IPS DF 19.7 (cell line): ENCODE results near the gene CDC73.

Experiments used
- DNase-seq: peaks from one replicate; pipeline ENCODE4 v3.0.0-alpha.2; 2013; ENCODE audit warnings: low read depth, low spot score

The CDC73 gene

GRCh38 chr1:193121616-193122593, at the start of gene CDC73:
Gene CDC73, plus strand, starts transcription at chr1:193122031. Its CDS starts 170 bp downstream, at chr1:193122201.
- DNase-seq = no peak

- DNase-seq = no peak
Observed at GRCh38 chr1:193077991-193078390, 43.8 kb upstream of the CDC73 start.

GRCh38 chr1:193079187-193079586, 42.6 kb upstream of the CDC73 start:
- no peak for DNase-seq

GRCh38 chr1:193083365-193084088, 38.3 kb upstream of the CDC73 start:
- DNase-seq = no peak

GRCh38 chr1:193085263-193085662, 36.6 kb upstream of the CDC73 start:
- DNase-seq = no peak

- no peak for DNase-seq
Observed at GRCh38 chr1:193086342-193086741, 35.5 kb upstream of the CDC73 start.

- no peak for DNase-seq
Observed at GRCh38 chr1:193087893-193088292, 33.9 kb upstream of the CDC73 start.

- DNase-seq = no peak
Observed at GRCh38 chr1:193090865-193091264, 31.0 kb upstream of the CDC73 start.

- DNase-seq = no peak
Observed at GRCh38 chr1:193094112-193094511, 27.7 kb upstream of the CDC73 start.

- no peak for DNase-seq
Observed at GRCh38 chr1:193102662-193103061, 19.2 kb upstream of the CDC73 start.

GRCh38 chr1:193103759-193104501, 17.9 kb upstream of the CDC73 start:
- DNase-seq = no peak

GRCh38 chr1:193104502-193104906, 17.3 kb upstream of the CDC73 start:
- no peak for DNase-seq

GRCh38 chr1:193104907-193105820, 16.7 kb upstream of the CDC73 start, which contains the start of gene GLRX2:
Gene GLRX2, minus strand, starts transcription at chr1:193105414. Its CDS starts 32 bp downstream, at chr1:193105382.
- DNase-seq = no peak

GRCh38 chr1:193105821-193106177, 16.0 kb upstream of the CDC73 start:
- no peak for DNase-seq

GRCh38 chr1:193108471-193108870, 13.4 kb upstream of the CDC73 start:
- no peak for DNase-seq

GRCh38 chr1:193109619-193110018, 12.2 kb upstream of the CDC73 start:
- DNase-seq = no peak

GRCh38 chr1:193110246-193110645, 11.6 kb upstream of the CDC73 start:
- no peak for DNase-seq

- DNase-seq = no peak
Observed at GRCh38 chr1:193110864-193111263, 11.0 kb upstream of the CDC73 start.

- no peak for DNase-seq
Observed at GRCh38 chr1:193111641-193112090, 10.2 kb upstream of the CDC73 start.

GRCh38 chr1:193113258-193113991, 8.4 kb upstream of the CDC73 start:
- no peak for DNase-seq
